Measurements from ENCODE around the gene PLCH2.

GRCh38 chr1:2472109-2472508 is 4.0 kb upstream of the PLCH2 start:
- TF ChIP-seq CTCF (IDR thresholded peaks at IDR 0.05), result no peak
- no peak for TF ChIP-seq EZH2 (IDR thresholded peaks at IDR 0.05; ENCODE audit: borderline replicate concordance, insufficient read depth, low read depth, low read length, poor library complexity, severe bottlenecking)

All from B cell (primary cell).